CD4-positive, alpha-beta T cell treated with Interleukin-17A for 4 hours (primary cell): ENCODE results near the gene LRRC17.
"Not testable (repeated sequence)": the region's sequence is repeated elsewhere in the genome, so short reads cannot be mapped to it uniquely, and the experiment has no call there.

Experiments
- DNase-seq: peaks from one replicate; pipeline ENCODE4 v3.0.0-alpha.2; 2020; ENCODE audit warnings: mixed read lengths

LRRC17 gene

DNA sequence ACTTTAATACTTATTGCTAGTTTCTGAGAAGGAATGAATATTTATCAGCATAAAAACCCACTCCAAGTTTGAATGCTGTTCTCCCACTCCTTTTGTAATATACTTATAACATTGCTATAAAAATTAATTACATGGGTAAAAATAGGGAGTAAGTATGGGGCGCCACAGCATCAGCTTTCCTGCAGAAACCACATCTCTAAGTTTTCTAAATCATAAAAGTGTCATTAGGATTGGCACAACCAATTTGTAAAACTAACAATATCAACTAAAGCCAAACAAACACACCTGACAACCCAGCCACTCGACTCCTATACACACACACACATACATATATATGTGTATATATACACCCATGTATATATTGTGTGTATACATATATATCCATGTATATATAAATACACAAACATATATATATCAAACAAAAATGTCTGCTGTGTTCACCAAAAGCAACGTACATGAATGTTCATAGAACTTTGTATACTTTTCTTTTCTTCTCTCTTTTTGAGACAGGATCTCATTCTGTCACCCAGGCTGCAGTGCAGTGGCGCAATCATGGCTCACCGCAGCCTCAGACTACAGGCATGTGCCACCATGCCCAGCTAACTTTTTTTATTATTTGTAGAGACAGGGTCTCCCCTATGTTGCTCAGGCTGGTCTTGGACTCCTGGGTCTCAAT lies 14.8 kb upstream of the LRRC17 start:
- DNase-seq = no peak

DNA sequence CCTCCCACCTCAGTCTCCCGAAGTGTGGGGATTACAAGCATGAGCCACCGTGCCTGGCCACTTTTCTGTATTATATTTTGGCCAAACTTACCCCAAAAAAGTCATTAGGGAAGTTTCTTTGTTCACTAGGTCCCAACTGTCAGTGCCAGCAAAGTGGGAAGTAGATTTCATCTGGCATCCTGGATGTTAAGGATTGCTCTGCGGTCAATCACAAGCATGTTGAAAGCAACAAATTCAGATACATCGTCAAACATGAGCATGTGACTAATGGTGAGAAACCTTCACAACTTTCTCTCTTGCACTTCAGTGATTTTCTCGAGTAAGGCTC lies 14.3 kb upstream of the LRRC17 start:
- no peak for DNase-seq

DNA sequence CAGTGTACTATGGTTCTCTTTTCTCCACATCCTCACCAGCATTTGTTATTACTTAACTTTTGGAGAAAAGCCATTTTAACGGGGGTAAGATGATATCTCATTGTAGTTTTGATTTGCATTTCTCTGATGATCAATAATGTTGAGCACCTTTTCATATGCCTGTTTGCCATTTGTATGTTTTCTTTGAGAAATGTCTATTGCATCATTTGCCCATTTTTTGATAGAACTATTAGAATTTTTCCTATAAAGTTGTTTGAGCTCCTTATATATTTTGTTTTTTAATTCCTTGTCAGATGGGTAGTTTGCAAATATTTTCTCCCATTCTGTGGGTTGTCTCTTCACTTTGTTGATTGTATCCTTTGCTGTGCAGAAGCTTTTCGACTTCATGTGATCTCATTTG lies 10.7 kb upstream of the LRRC17 start:
- not testable (repeated sequence) for DNase-seq

DNA sequence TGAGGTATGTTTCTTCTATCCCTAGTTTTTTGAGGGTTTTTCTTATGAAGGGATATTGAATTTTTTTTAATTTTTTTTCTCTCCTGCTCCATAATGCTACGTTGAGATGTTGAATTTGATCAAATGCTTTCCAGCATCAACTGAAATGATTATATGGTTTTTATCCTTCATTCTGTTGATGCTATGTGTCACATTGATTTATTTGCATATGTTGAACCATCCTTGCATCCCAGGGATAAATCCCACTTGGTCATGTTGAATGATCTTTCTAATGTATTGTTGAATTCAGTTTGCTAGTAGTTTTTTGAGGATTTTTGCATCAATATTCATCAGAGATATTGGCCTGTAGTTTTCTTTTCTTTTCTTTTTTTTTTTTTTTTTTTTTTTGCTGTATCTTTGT lies 9.2 kb upstream of the LRRC17 start:
- not testable (repeated sequence) for DNase-seq

DNA sequence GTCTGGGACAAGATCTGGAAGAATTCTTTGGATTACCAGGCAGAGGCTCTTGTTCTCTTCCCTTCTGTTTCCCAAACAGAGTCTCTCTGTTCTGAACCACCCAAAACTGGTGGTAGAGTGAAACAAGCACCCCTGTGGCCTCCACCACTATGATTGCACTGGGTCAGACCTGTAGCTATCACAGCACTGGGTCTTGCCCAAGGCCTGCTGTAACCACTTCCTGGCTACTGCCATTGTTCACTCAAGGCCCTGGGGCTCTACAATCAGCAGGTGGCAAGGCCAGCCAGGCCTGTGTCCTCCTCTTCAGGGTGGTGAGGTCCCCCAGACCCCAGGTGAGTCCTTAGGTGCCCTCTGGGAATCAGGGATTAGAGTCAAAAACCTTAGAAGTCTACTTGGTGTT lies 4.1 kb upstream of the LRRC17 start:
- DNase-seq = no peak

DNA sequence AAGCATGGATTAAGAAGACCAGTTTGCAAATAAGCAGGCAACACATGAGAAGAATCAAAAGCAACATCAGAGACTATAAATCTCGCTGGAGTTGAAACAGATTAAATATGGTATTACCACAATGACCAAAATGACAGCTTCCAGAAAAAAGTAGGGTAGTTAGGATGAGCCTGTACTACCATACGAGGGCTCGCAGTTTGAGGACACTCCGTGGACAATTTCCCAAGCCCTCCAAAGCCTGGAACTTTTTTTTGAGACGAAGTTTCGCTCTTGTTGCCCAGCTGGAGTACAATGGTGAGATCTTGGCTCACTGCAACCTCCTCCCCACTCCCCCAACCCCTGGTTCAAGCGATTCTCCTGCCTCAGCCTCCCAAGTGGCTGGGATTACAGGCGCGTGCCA lies 1.0 kb downstream of the LRRC17 start:
- DNase-seq = no peak

DNA sequence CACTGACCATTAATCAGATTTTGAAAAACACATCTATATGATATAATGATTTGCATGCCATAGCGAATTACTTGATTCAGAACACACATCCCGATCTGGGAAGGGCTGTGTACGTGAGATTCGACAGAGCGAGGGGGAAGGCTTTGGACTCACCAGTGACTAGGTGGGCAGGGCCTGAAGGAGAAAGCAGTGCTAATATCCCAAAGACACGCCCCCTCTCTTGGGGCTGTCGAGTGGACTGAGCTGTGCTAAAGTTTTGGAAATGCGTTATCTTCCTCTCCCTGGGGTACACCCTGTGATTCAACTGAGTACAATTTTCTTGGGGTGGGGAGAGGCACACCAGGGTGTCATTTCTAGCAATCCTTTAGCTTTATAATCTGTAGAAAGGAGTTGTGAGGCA lies 1.8 kb downstream of the LRRC17 start:
- no peak for DNase-seq

DNA sequence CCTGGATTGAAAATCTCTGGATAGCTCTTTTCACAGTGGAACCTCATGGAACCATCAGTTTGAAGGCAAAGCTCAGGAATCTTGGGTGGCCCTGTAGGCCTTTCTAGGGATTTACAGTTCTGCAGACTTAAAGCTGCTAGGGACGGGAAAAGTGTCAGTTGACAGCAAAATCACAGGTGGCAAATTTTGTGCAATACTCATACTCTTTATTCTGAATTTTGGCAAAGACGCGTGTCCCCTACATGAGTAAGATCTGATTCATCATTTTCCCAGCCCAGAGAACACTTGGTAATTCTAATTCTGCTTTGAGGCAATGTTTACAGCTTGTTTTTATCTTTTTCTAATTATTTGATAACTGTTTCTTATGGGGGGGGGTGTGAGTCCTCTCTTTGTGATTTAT lies 3.6 kb downstream of the LRRC17 start:
- no peak for DNase-seq

DNA sequence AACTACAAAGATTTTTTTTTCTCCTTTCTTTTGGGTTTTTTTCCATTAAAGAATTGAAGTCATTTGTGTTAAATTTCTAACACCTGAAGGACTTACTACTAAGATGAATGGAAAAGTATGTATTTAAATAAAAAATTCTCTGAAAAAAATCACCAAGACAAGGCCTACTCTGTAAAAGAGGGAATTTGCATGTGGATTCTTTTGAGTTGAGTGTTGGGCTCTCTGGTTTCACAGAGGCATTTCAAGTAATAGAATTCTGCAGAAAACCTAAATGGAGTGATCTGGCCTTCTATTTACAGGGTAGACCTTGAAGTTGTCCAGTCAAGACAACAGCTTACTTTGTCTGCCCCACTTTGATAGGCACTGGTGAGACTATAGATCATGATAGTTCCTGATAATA lies 4.1 kb downstream of the LRRC17 start:
- no peak for DNase-seq

DNA sequence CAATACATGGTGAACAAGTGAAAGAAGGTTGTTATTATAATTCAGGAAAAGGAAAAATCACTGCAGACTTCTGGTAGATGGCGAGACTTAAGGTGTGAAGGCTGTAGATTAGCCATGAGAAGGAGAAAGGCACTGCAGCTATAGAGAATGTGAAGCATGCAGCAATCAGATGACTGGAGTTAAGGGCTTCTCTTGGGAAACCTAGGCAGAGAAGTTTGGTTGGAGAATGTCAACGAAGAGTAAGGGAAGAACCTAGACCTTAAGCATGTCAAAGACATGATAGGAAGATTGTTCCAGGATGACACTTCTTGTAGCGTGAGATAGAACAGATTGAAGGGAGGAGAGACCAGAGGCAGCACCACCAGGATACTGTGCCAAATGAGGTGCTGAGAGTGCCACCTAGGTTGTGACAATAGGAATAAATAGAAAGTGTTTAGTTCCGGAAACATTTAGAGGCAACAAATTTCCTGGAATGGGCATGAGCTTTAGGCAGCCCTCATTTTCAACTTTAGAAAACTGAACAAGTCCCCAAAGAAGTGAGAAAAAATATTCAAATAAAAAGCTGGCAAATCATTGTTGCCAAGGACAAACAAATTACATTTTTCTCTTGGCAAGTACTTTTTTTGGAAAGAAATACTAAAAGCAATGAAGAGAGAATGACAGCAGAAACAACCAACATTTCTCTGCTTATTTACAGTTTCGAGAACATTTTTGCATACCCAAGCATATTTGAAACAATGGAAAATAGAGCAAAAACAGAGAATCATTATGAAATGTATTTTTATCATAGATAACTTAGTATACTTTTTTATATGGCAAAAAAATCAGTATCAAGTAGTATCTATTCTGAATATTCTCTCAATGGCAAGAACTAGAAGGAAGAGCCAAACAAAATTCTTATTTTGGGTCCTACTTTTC lies 4.9 kb downstream of the LRRC17 start:
- DNase-seq = no peak

DNA sequence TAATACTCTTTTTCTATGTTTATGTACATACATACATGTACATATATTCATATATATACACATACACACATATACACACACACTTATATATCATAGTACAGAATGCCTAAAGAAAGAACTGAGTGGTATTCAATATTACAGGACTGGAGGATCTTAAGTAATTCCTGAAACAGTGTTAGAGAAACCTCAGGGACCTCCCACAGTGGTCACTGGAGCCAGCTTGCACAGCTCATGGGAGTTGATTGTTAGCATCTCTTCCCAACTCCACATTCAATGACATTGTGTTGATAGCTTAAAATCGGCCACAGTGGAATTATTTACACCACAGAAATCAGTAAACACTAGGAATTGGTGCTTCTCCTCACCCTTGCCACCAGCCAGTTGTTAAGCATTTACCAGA lies 6.0 kb downstream of the LRRC17 start:
- DNase-seq = no peak

DNA sequence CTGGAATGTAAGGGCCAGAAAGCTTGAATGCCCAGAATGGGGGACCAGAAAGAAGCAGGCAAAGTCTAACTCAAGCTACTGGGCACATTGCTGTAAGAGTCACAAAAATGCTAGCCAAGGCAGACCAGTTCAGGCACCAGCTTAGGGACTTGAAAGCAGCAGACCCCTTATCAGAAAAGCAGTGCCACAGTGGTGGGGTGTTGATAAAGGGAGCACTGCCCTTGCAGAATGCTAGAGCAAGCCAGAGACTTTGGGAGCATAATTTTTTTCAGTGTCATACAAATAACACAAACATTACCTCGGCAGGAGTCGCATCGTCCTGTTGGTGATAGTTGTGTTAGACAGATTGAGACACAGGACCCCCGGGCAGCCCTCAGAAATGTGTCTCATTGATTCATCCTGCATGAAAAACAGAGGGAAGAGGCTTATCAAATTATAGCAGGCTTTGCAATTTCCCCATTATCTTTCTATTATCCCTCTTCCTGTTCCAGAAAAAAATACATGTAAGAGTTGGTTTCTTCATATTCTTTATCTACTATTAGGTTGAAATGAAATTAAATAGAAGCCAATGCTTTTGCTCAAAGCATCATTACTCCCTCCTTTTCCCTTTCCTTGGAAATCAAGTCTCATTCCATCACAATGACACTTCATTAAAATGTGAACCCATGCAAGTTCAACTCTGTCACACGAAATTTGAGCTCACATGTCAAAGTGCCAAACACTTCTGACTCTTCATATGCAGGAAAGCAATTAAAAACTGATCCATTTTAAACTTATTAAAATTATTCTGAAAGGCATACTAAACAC lies 13.4 kb downstream of the LRRC17 start:
- DNase-seq = no peak

DNA sequence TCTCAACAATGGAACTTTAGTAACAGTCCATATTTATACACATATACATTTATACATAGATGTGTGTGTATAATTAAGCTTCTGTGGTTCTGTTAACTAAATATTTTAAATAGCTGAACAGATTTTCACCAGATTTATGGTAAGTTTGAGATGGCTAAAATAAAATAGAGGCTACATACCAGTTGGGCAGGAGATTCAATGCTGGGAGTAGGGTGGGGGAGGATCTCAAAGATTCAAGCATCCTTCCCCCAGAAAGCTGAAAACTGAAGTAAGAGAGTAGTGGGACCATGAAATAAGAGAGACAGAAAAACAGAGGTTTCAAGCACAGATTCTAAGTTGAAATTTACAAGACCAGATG lies 14.0 kb downstream of the LRRC17 start:
- no peak for DNase-seq

DNA sequence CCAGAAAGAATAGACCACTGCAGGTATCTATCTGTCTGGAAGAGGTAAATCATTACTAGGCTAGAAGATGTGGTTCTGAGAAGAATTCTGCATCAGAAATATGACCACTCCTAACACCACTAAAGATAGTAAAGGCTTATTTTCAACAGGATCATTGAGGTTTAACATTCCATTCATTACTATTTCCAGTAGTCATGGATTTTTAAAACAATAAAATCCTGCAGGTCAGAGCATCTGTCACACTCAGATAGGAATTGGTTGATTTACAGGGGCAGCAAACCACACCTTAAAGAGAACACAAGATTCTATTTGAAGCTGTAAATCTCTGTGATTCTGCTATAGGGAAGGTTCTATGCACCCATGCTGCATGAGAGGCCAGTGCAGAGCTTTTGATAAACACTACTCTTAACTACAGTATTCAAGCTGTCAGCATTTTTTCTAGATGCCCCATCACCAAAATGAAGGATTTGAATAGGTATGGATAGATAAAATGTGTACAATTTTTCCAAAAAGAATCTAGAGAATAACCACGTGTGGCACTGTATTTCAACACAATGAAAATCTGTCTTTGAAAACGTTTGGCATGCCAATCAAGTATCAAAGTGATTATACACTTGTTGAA lies 14.6 kb downstream of the LRRC17 start:
- DNase-seq = no peak

DNA sequence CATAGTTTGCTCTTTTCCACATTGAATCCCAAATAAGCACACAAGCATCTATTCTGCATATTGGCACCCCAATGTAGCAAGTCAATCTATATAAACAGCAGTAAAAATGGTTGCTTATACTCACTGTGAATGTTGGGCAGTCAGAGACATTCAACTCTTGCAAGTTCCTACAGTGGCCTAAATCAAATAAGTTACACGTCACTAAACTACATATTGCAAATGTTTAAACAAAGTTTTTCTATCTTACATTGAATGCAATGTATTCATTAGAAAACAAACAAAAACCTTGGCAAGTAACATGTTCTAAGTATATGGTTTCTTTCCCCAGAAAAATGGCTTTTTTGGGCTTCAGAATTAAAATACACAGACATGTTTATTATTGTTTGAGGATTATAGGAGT lies 19.0 kb downstream of the LRRC17 start:
- no peak for DNase-seq

DNA sequence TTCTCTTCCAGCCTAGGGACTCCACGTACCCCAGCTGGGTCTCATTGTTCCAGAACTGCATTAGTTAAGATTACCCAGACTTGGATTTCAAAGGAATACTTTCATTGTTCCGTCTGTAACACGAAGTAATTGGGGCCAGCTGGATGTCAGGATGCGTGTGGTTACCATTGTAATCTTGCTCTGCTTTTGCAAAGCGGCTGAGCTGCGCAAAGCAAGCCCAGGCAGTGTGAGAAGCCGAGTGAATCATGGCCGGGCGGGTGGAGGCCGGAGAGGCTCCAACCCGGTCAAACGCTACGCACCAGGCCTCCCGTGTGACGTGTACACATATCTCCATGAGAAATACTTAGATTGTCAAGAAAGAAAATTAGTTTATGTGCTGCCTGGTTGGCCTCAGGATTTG lies 21.0 kb downstream of the LRRC17 start:
- no peak for DNase-seq

DNA sequence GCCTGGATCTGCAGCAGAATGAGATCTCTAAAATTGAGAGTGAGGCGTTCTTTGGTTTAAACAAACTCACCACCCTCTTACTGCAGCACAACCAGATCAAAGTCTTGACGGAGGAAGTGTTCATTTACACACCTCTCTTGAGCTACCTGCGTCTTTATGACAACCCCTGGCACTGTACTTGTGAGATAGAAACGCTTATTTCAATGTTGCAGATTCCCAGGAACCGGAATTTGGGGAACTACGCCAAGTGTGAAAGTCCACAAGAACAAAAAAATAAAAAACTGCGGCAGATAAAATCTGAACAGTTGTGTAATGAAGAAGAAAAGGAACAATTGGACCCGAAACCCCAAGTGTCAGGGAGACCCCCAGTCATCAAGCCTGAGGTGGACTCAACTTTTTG lies 21.4 kb downstream of the LRRC17 start:
- DNase-seq = no peak

DNA sequence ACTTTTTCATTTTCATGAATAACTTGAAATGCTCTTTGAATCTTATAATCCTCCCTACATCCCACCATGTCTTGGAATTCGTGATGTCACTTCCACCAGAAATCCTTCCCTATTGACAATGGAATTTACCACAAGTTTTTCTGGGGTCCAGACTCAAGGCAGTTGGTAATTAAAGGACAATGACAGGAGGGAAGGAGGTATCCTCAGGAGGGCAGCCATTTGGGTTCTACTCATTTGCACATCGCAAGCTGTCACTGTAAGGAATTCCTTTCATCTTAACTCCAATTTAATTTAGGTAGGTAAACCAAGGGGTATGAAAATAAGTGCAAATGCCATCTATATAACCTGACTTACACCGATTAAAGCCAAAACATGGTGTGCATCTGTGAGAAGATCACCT lies 21.9 kb downstream of the LRRC17 start:
- DNase-seq = no peak

DNA sequence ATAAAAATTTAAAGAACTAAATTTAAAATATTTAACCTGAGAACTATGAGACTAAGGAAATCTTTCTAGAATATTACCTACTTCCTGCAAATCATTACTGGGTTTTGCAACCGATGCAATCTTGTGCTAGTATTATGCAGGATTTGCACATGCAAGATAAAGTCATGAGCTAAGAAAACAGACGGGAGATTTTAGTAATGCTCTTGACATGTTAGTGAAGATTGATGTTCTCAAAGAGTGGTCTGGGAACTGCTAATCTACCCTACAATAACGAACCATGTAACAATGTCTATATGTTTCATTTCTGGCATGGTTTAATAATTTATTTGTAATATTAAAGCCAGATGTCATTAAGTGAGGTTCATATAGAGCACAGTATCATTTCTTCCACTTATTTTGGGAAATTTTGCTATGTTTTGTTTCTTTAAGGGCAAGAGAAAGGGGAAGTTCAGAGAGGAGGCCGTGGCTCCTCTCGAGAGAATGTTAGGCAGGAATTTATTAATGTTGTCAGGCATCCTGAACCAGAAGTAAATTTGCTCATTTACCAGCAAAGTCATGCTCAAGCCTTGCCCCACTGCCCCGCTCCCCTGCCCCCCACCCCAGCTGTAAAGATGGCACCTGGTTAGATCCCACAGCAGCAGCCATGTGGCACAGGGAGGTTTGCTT lies 22.8 kb downstream of the LRRC17 start:
- no peak for DNase-seq

DNA sequence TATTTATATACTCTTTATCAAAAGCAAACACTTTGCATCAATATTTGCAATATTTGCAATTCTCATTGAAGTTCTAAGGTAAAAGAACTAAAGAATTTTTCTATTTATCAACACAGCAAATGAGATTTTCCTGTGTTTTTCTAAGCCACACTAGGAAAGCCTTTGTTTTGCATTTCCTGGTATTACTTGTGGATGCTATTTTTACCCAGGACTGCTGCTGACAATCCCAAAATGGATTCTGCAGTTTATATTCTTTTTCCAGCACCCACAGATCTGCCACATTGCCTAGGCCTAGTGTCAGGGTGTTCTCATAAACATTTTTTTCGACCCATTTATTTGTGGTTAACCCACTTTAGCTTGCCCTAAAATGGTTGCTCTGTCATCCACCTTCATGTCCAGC lies 25.9 kb downstream of the LRRC17 start:
- DNase-seq = no peak

DNA sequence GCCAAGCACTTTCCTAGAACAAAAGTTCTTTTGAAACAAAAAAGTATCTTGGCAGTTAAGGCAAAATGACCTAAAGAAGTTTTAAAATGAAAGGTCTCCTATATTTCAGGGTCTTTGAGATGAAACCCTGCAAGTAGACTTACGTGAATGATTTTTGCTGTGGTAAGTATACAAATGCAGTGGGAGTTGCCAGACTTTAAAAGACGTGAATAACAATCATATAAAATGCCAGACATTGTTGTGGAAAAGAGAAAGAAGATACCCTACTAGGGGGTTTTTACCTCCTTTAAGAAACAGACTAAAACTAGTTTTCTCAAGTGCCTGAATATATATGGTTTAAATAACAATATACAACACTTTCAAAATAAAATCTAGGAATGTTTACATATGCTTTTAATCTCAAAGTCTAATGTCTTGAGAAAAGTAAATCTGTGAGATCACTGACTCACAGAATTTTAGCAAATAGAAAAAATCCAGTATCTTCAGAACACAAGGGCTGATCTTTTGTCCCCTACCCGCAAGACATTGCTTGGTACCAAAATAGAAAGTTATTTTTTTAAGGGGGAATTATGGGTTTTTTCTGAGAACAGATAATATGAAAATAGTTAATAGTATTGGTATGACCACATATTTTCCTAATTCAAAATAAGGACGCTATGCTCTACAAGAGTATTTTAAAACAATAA lies 29.5 kb downstream of the LRRC17 start:
- no peak for DNase-seq

DNA sequence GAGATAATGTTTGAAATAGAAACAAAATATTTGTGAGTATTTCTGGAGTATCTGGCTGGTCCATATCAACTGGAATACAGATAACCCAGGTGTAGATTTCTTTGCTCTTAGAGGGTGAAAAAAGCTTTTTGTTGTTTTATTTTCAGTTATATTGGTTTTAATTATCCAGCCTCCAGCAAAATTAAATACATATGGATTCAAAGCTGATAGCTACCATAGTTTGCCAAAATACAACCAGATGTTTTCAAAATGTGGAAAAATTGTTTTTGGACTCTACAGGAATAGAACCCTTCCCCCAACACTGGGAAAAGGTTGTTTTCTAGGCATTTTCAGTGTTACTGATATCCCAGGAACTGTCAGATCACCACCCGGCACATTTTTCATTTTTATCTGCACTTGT lies 30.1 kb downstream of the LRRC17 start:
- DNase-seq = no peak
